B cell (primary cell): Measurements from ENCODE around the gene DYRK1A. TPM values are rescaled to one million over a fixed set of nuclear protein-coding genes. Genes with fewer than 3 reads are reported as not detected.

Source experiments
- ATAC-seq: fragments of 200-7000 bp; cut with Tn5 transposase; one replicate; pipeline ENCODE4 v1.10.0; 2021; ENCODE audit warnings: low read depth, mild to moderate bottlenecking, moderate number of reproducible peaks, moderate library complexity
- CTCF ChIA-PET: fragments of 350-600 bp; sonication (Branson Sonifier 250); formaldehyde crosslinking; loops from one replicate; lab custom pipeline; 2021; ENCODE audit warnings: antibody characterized with exemption, inconsistent platforms; lab: Charles Lee
- POLR2A ChIA-PET: fragments of 350-600 bp; sonication (Branson Sonifier 250); formaldehyde crosslinking; loops from one replicate; lab custom pipeline; 2021; ENCODE audit warnings: antibody characterized with exemption; lab: Charles Lee
- DNase-seq: peaks from one replicate; pipeline ENCODE4 v3.0.0; 2013
- H2AFZ ChIP-seq: 2 replicates; pipeline ENCODE4 v1.6.1; 2012; ENCODE audit warnings: mild to moderate bottlenecking, low read depth, low read length; ENCODE audit not compliant: insufficient read depth, poor library complexity, severe bottlenecking
- H3K27ac ChIP-seq, 2 donors: 1 replicate in 1 of 2; 2 replicates in 1 of 2; pipeline ENCODE4 v1.5.1; 2012 to 2013; ENCODE audit warnings: low read length in 2 of 2, mild to moderate bottlenecking in 2 of 2, moderate library complexity in 1 of 2
- H3K27me3 ChIP-seq, 4 experiments: fragments of 200-600 bp in 1 of 4; sonication (generic) in 1 of 4; replicated peaks in 1 of 4; 1 replicate in 2 of 4; 2 replicates in 2 of 4; pipeline versions ENCODE4 v1.6.1 to v1.7.0; 2013 to 2016; ENCODE audit warnings: low read length in 3 of 4, mild to moderate bottlenecking in 2 of 4, mixed read lengths in 1 of 4, moderate library complexity in 1 of 4; ENCODE audit not compliant: insufficient read depth in 4 of 4, control insufficient read depth in 3 of 4; ENCODE audit errors: control extremely low read depth in 1 of 4
- H3K36me3 ChIP-seq, 2 experiments: replicated peaks in 1 of 2; 1 replicate in 1 of 2; 2 replicates in 1 of 2; pipeline versions ENCODE4 v1.6.1 to v1.7.1; 2013; ENCODE audit warnings: low read length in 1 of 2; ENCODE audit not compliant: insufficient read depth in 2 of 2, control insufficient read depth in 1 of 2; ENCODE audit errors: control extremely low read depth in 1 of 2, extremely low read depth in 1 of 2
- H3K4me1 ChIP-seq, 2 donors: fragments of 200-600 bp in 1 of 2; sonication (generic) in 1 of 2; 1 replicate in 1 of 2; 2 replicates in 1 of 2; pipeline versions ENCODE4 v1.5.1 to v1.6.1; 2013 to 2017; ENCODE audit warnings: low read length in 2 of 2; ENCODE audit not compliant: control insufficient read depth in 2 of 2, insufficient read depth in 2 of 2
- H3K4me2 ChIP-seq: replicated peaks from 2 replicates; pipeline ENCODE3; 2012; ENCODE audit warnings: mild to moderate bottlenecking, low read depth, low read length; ENCODE audit not compliant: poor library complexity, severe bottlenecking
- H3K4me3 ChIP-seq, 5 experiments: fragments of 200-600 bp in 1 of 5; sonication (generic) in 1 of 5; 1 replicate in 3 of 5; 2 replicates in 2 of 5; pipeline versions ENCODE4 v1.5.1 to v1.7.0; 2011 to 2016; ENCODE audit warnings: low read length in 4 of 5, mild to moderate bottlenecking in 4 of 5, low read depth in 2 of 5, control low read depth in 1 of 5, moderate library complexity in 1 of 5; ENCODE audit not compliant: insufficient read depth in 1 of 5; ENCODE audit errors: control extremely low read depth in 1 of 5, extremely low read depth in 1 of 5
- H3K79me2 ChIP-seq: fragments of 200-600 bp; sonication (generic); one replicate; pipeline ENCODE4 v1.6.0; 2016; ENCODE audit warnings: low read length; ENCODE audit not compliant: control insufficient read depth, insufficient read depth
- H3K9ac ChIP-seq: fragments of 200-600 bp; sonication (generic); 2 replicates; pipeline ENCODE4 v1.6.1; 2017; ENCODE audit warnings: mild to moderate bottlenecking, low read length, moderate library complexity
- H3K9me3 ChIP-seq, 3 donors: one replicate each; pipeline versions ENCODE4 v1.6.1 to v1.7.1; 2013; ENCODE audit warnings: low read length in 2 of 3; ENCODE audit not compliant: control insufficient read depth in 2 of 3, insufficient read depth in 1 of 3; ENCODE audit errors: control extremely low read depth in 1 of 3
- H4K20me1 ChIP-seq: 2 replicates; pipeline ENCODE4 v1.6.0; 2012; ENCODE audit warnings: mild to moderate bottlenecking, low read length; ENCODE audit not compliant: insufficient read depth, control insufficient read depth, poor library complexity, severe bottlenecking
- H3K27ac Mint-ChIP-seq: one replicate; pipeline ENCODE4 v1.8.0; 2021; ENCODE audit warnings: mixed read lengths
- H3K27me3 Mint-ChIP-seq: one replicate; pipeline ENCODE4 v1.8.0; 2021; ENCODE audit warnings: mixed read lengths
- H3K4me1 Mint-ChIP-seq: one replicate; pipeline ENCODE4 v1.8.0; 2021; ENCODE audit warnings: mixed read lengths
- H3K4me3 Mint-ChIP-seq: one replicate; pipeline ENCODE4 v1.8.0; 2021; ENCODE audit warnings: mixed read lengths
- H3K9me3 Mint-ChIP-seq: one replicate; pipeline ENCODE4 v1.8.0; 2022; ENCODE audit warnings: mixed read lengths; ENCODE audit not compliant: insufficient read depth
- CTCF ChIP-seq: fragments of 200-600 bp; IDR thresholded peaks from one replicate; pipeline ENCODE4 v1.8.0; 2022; ENCODE audit warnings: antibody characterized with exemption, mild to moderate bottlenecking
- EZH2 ChIP-seq: IDR thresholded peaks from 2 replicates; pipeline ENCODE4 v1.6.1; 2012; ENCODE audit warnings: borderline replicate concordance, low read depth, mild to moderate bottlenecking, moderate library complexity, low read length; ENCODE audit not compliant: insufficient read depth, poor library complexity, severe bottlenecking
- WGBS: methylation state at CpG from one replicate; pipeline ENCODE4 v1.1.5; 2013; ENCODE audit warnings: missing lambda C conversion rate; ENCODE audit not compliant: insufficient coverage; 5-methylcytosine and 5-hydroxymethylcytosine counted together
- intact Hi-C: fragments of 100-400 bp; cut with micrococcal nuclease; formaldehyde crosslinking; loops from one replicate; pipeline ENCODE4 v1.10.0; 2022
- polyA plus RNA-seq: library from polyadenylated mRNA; depleted of rRNA; stranded (reverse); fragments of >200 nt; gene quantifications from 2 replicates; pipeline ENCODE4 v1.2.3, GENCODE V29; 2012
- total RNA-seq, 2 donors: library from RNA; stranded (reverse); fragments of 120-200 nt in 1 of 2; gene quantifications; 1 replicate in 1 of 2; 2 replicates in 1 of 2; pipeline versions ENCODE4 v1.2.3 to v1.2.4, GENCODE V29; 2013 to 2022

DYRK1A gene
- total and polyA plus RNA-seq, 2 donors (not counting 1 experiment from before 2014, with no cell fraction given), result 46.6 to 147 TPM

DNA sequence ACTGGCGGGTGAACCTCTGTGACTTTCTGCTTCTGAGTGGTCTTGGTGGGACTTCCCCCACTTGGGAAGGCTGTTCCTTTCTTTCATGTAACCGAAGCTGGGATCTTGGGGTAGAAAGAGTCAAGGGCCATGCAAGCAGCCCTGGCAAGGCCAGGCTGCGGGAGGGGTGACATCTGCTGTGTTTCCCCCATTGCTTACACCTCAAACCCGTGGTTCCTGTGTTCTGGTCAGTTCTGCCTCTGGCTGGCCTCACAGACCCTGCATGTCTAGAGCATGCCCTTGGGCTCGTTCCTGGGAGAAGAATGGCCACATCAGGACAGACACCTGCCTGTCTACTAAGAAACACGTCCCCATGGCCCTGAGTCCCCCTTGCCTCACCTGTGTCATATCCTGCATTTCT lies 207.7 kb downstream of the DYRK1A start:
- CTCF ChIA-PET, result no interaction called here
- 83% methylated on average over 6 of the region's 6 CpGs for WGBS
- H3K4me1 Mint-ChIP-seq, result no peaks in the 10 kb centered on the region

GRCh38 chr21:37574751-37575150 lies 208.2 kb downstream of the DYRK1A start:
- Histone ChIP-seq H3K4me2 (no peak overlapping the region), H3K36me3 (no peaks in the 10 kb centered on the region), H2AFZ (no peak overlapping the region), H3K4me3 (no peak overlapping the region), H3K4me1 (no peaks in the 10 kb centered on the region), H3K79me2 (no peaks in the 10 kb centered on the region), H4K20me1 (no peaks in the 10 kb centered on the region), H3K9me3 (peaks cover 0 to 16% (median 9%) of the 10 kb centered on the region in 3 donors), H3K9ac (no peak overlapping the region), H3K27me3 (no peaks in the 10 kb centered on the region), H3K27ac (no peak overlapping the region)
- Mint-ChIP-seq H3K4me1 (no peaks in the 10 kb centered on the region), H3K27ac (no peak overlapping the region), H3K4me3 (no peak overlapping the region), H3K9me3 (peaks cover 9% of the 10 kb centered on the region), H3K27me3 (peaks cover 32% of the 10 kb centered on the region)
- ATAC-seq (no peak), DNase-seq (no peak)
- TF ChIP-seq CTCF (no peak), EZH2 (no peak)
- ChIA-PET CTCF (no interaction called here), POLR2A (no interaction called here)
- 96% methylated on average over 6 of the region's 7 CpGs for WGBS
- intact Hi-C loops, result no loop called here

More for the DNA sequence above, 207.7 kb downstream of the DYRK1A start:
- TF ChIP-seq CTCF (no peak), EZH2 (no peak)
- POLR2A ChIA-PET, result no interaction called here
- Histone ChIP-seq H3K36me3 (no peaks in the 10 kb centered on the region), H3K9ac (no peak overlapping the region), H3K27ac (no peak overlapping the region), H4K20me1 (no peaks in the 10 kb centered on the region), H3K79me2 (no peaks in the 10 kb centered on the region), H2AFZ (no peak overlapping the region), H3K4me2 (no peak overlapping the region), H3K4me1 (no peaks in the 10 kb centered on the region), H3K27me3 (no peaks in the 10 kb centered on the region), H3K9me3 (peaks cover 0 to 12% (median 8%) of the 10 kb centered on the region in 3 donors), H3K4me3 (no peak overlapping the region)
- ATAC-seq, result no peak
- H3K27ac Mint-ChIP-seq, result no peak overlapping the region
- intact Hi-C loops, result no loop called here
- peaks cover 7% of the 10 kb centered on the region for H3K9me3 Mint-ChIP-seq
- H3K4me3 Mint-ChIP-seq, result no peak overlapping the region
- H3K27me3 Mint-ChIP-seq, result peaks cover 31% of the 10 kb centered on the region
- DNase-seq, result no peak
